GM12878 (cell line): ENCODE data around the gene TWF1. TPM values are rescaled to one million over a fixed set of nuclear protein-coding genes. Genes with fewer than 3 reads are reported as not detected.

Experiments used
- ATAC-seq: fragments of 200-7000 bp; cut with Tn5 transposase; 3 replicates; pipeline ENCODE4 v1.9.1; 2020; ENCODE audit warnings: mild to moderate bottlenecking, moderate library complexity
- BruUV-seq: library from RNA; stranded (reverse); fragments of 400-500 nt; replicated peaks from 2 replicates; lab custom pipeline; 2021; lab: Mats Ljungman, UMichigan
- CTCF ChIA-PET: fragments of 300-600 bp; sonication (Branson Sonifier 250); formaldehyde crosslinking; extraction: SDS; loops from one replicate; lab custom pipeline; 2021; ENCODE audit warnings: inconsistent platforms; lab: Yijun Ruan, JAX
- POLR2A ChIA-PET: fragments of 350-600 bp; formaldehyde crosslinking; extraction: SDS; loops from one replicate; lab custom pipeline; 2021; ENCODE audit warnings: inconsistent platforms; lab: Charles Lee
- RAD21 ChIA-PET: fragments of 300-600 bp; sonication (Branson Sonifier 250); formaldehyde crosslinking; loops from one replicate; lab custom pipeline; 2023; ENCODE audit warnings: antibody characterized with exemption; ENCODE audit not compliant: unreplicated experiment; lab: Charles Lee
- SMC1A ChIA-PET: fragments of 300-600 bp; sonication (Branson Sonifier 250); formaldehyde crosslinking; loops from one replicate; lab custom pipeline; 2023; ENCODE audit not compliant: unreplicated experiment, uncharacterized antibody; lab: Charles Lee
- DNase-seq: peaks from one replicate; pipeline ENCODE4 v3.0.0-alpha.2; 2011; ENCODE audit warnings: low read depth, low spot score
- FAIRE-seq: peaks from 3 replicates; lab custom pipeline; 2011; peaks lifted over from hg19 to GRCh38; lab: Jason Lieb, UNC
- H2AFZ ChIP-seq: 2 replicates; pipeline ENCODE4 v1.6.0; 2011; ENCODE audit warnings: low read depth, low read length, control low read depth; ENCODE audit not compliant: control insufficient read depth
- H3K27ac ChIP-seq: 2 replicates; pipeline ENCODE4 v1.5.1; 2011; ENCODE audit warnings: control low read depth; ENCODE audit not compliant: control insufficient read depth, insufficient read depth
- H3K27me3 ChIP-seq, 2 experiments: replicated peaks in 1 of 2; 2 replicates each; pipeline versions ENCODE4 v1.6.0 to v1.6.1; 2011; ENCODE audit warnings: low read length in 1 of 2; ENCODE audit not compliant: control insufficient read depth in 2 of 2, insufficient read depth in 2 of 2
- H3K36me3 ChIP-seq, 2 experiments: 2 replicates each; pipeline ENCODE4 v1.5.1; 2011; ENCODE audit warnings: low read length in 1 of 2; ENCODE audit not compliant: control insufficient read depth in 2 of 2, insufficient read depth in 2 of 2
- H3K4me1 ChIP-seq: 2 replicates; pipeline ENCODE4 v1.6.1; 2011; ENCODE audit warnings: mild to moderate bottlenecking, low read length, moderate library complexity, mixed read lengths; ENCODE audit not compliant: control insufficient read depth, insufficient read depth
- H3K4me2 ChIP-seq: 2 replicates; pipeline ENCODE4 v1.6.0; 2011; ENCODE audit warnings: control low read depth; ENCODE audit not compliant: control insufficient read depth, insufficient read depth
- H3K4me3 ChIP-seq: fragments of 200-600 bp; sonication (generic); 2 replicates; pipeline ENCODE4 v1.5.1; 2016
- H3K79me2 ChIP-seq: 2 replicates; pipeline ENCODE4 v1.6.0; 2011; ENCODE audit warnings: low read length; ENCODE audit not compliant: control insufficient read depth, insufficient read depth
- H3K9ac ChIP-seq: 2 replicates; pipeline ENCODE4 v1.8.0; 2011; ENCODE audit warnings: low read length, control low read depth, mixed read lengths; ENCODE audit not compliant: control insufficient read depth, insufficient read depth
- H3K9me3 ChIP-seq: replicated peaks from 3 replicates; pipeline ENCODE4 v1.5.1; 2011; ENCODE audit warnings: mild to moderate bottlenecking, low read length; ENCODE audit not compliant: control insufficient read depth, insufficient read depth
- H4K20me1 ChIP-seq: 2 replicates; pipeline ENCODE4 v1.6.0; 2011; ENCODE audit not compliant: control insufficient read depth, insufficient read depth
- CEBPB ChIP-seq, 2 experiments: fragments of 150-350 bp in 1 of 2; IDR thresholded peaks; 2 replicates each; pipeline ENCODE4 v1.6.1; 2012 to 2014; ENCODE audit warnings: low read depth in 2 of 2, low read length in 2 of 2, borderline replicate concordance in 1 of 2, inconsistent platforms in 1 of 2
- EED ChIP-seq: sonication (generic); IDR thresholded peaks from 2 replicates; pipeline ENCODE4 v1.6.1; 2016; ENCODE audit warnings: antibody characterized with exemption, low read depth
- JUNB ChIP-seq: IDR thresholded peaks from 2 replicates; pipeline ENCODE4 v1.6.1; 2016; ENCODE audit warnings: antibody characterized with exemption, mild to moderate bottlenecking
- JUND ChIP-seq: IDR thresholded peaks from 2 replicates; pipeline ENCODE4 v1.6.1; 2012; ENCODE audit warnings: low read depth, mild to moderate bottlenecking, low read length, improper control_type of control experiment, moderate library complexity
- MYB ChIP-seq: fragments of 150-350 bp; IDR thresholded peaks from 2 replicates; pipeline ENCODE4 v1.6.1; 2014; ENCODE audit warnings: mild to moderate bottlenecking, low read depth, low read length, borderline replicate concordance
- RUNX3 ChIP-seq: IDR thresholded peaks from 2 replicates; pipeline ENCODE4 v1.6.1; 2012; ENCODE audit warnings: low read length, inconsistent platforms
- SMC3 ChIP-seq: IDR thresholded peaks from 2 replicates; pipeline ENCODE4 v1.6.1; 2011; ENCODE audit warnings: low read length, improper control_type of control experiment, borderline replicate concordance
- SUZ12 ChIP-seq: fragments of 200-600 bp; sonication (generic); IDR thresholded peaks from one replicate; pipeline ENCODE4 v1.6.1; 2018; ENCODE audit warnings: antibody characterized with exemption, mild to moderate bottlenecking; ENCODE audit not compliant: unreplicated experiment
- whole genome bisulfite sequencing: methylation state at CpG from one replicate; pipeline ENCODE4 v1.1.6; 2016; ENCODE audit warnings: low lambda C conversion rate; ENCODE audit not compliant: insufficient replicate concordance, insufficient coverage; ENCODE audit errors: missing lambda C conversion rate; 5-methylcytosine and 5-hydroxymethylcytosine counted together
- in situ Hi-C: fragments of 300-500 bp; cut with MboI; formaldehyde crosslinking; loops from 9 replicates; pipeline ENCODE4 v1.14.3; 2018; ENCODE audit warnings: mixed read lengths
- intact Hi-C: fragments of 100-400 bp; cut with micrococcal nuclease; formaldehyde crosslinking; loops from one replicate; pipeline ENCODE4 v1.14.2; 2022; ENCODE audit not compliant: unreplicated experiment
- polyA plus RNA-seq, 11 experiments: library from polyadenylated mRNA; depleted of rRNA in 4 of 11; unstranded in 6 of 11; stranded (reverse) in 5 of 11; fragments of >200 nt; fragmentation: Nextera tagmentation in 4 of 11; fragmentation: Illumina TruSeq in 1 of 11; extraction: Ambion mirVana in 4 of 11; extraction: Trizol in 1 of 11; gene quantifications; 1 replicate in 1 of 11; 2 replicates in 10 of 11; pipeline versions ENCODE4 v1.2.1 to v1.2.3, GENCODE V29; 2011 to 2016; ENCODE audit warnings: inconsistent platforms in 2 of 11, missing spikeins in 2 of 11, low read depth in 1 of 11
- total RNA-seq, 4 experiments: library from RNA; depleted of rRNA in 3 of 4; stranded (reverse); fragments of >200 nt in 3 of 4; fragmentation: Illumina TruSeq in 1 of 4; extraction: Trizol in 1 of 4; gene quantifications; 2 replicates each; pipeline versions ENCODE4 v1.2.1 to v1.2.3, GENCODE V29; 2013 to 2021
- TF ChIP-seq, protein P1 (sequence below): fragments of 450-650 bp; IDR thresholded peaks from 2 replicates; pipeline ENCODE4 v1.6.1; 2017; ENCODE audit warnings: mild to moderate bottlenecking, low read depth, inconsistent platforms; ENCODE audit not compliant: poor library complexity, severe bottlenecking
- TF ChIP-seq, protein P2 (sequence below): IDR thresholded peaks from 2 replicates; pipeline ENCODE4 v1.6.1; 2011; ENCODE audit warnings: mild to moderate bottlenecking, low read depth, low read length, moderate library complexity; ENCODE audit not compliant: insufficient replicate concordance
- TF ChIP-seq, protein P3 (sequence below): fragments of 450-650 bp; IDR thresholded peaks from 2 replicates; pipeline ENCODE4 v1.6.1; 2017; ENCODE audit warnings: low read depth, mild to moderate bottlenecking, moderate library complexity

The TWF1 gene
- total and polyA plus RNA-seq, 10 of the 15 experiments (the other 5 are each of a cell fraction or from before 2014, with no cell fraction given): 8.7 to 23.5 (median 18.4) TPM

DNA sequence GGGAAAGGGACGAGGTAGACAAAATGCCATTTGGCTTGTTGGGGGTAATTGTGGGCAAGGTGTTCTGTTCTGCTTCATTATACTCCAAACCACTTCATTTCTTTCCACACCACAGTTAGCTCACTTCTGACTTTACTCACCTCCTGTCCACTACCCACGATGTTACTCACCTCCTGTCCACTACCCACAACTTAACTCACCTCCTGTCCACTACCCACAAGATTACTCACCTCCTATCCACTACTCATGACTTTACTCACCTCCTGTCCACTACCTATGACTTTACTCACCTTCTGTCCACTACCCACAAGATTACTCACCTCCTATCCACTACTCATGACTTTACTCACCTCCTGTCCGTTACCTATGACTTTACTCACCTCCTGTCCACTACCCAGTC is 10.1 kb upstream of the TWF1 start:
- CTCF ChIA-PET: interaction anchor here (1.0 to 1.5 kb wide), 2 partner anchors 66 to 242 kb away, joined by 3 read pairs; no protein-coding TSS in a partner anchor
- in situ Hi-C loops: no loop called here
- 20% methylated on average over 3 of the region's 3 CpGs for WGBS

DNA sequence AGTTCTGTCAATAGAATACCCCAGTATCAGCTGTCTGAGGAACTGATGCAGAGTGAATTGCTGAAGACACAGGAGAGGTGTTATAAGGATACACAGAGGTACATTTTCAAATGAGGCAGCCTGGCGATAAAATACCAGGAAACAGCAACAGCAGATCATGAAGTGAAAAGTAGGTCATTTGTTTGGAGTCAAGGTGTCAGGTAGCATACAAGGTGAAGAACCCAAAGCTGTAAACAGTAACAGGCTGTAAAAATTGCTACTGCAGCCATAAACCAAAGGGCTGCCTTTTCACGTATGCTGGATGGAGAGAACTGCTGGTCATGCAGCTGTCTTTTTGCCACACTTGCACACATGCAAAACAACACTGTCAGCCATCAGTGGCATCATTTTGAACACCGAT is 9.3 kb upstream of the TWF1 start:
- no TSS peak for BruUV-seq
- RAD21 ChIA-PET: no interaction called here
- 48% methylated on average over 3 of the region's 3 CpGs for WGBS
- no peaks in the 10 kb centered on the region for H4K20me1 ChIP-seq
- intact Hi-C loops (no loop called here), in situ Hi-C loops (no loop called here)
- TF ChIP-seq, protein P1, sequence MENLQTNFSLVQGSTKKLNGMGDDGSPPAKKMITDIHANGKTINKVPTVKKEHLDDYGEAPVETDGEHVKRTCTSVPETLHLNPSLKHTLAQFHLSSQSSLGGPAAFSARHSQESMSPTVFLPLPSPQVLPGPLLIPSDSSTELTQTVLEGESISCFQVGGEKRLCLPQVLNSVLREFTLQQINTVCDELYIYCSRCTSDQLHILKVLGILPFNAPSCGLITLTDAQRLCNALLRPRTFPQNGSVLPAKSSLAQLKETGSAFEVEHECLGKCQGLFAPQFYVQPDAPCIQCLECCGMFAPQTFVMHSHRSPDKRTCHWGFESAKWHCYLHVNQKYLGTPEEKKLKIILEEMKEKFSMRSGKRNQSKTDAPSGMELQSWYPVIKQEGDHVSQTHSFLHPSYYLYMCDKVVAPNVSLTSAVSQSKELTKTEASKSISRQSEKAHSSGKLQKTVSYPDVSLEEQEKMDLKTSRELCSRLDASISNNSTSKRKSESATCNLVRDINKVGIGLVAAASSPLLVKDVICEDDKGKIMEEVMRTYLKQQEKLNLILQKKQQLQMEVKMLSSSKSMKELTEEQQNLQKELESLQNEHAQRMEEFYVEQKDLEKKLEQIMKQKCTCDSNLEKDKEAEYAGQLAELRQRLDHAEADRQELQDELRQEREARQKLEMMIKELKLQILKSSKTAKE: no peak
- TF ChIP-seq JUND (no peak), SUZ12 (no peak), CEBPB (IDR thresholded peaks at IDR 0.05; ENCODE audit: borderline replicate concordance in 1 of 2, low read depth in 2 of 2, low read length in 2 of 2) (no peak), SMC3 (no peak), EED (no peak)
- TF ChIP-seq, protein P2, sequence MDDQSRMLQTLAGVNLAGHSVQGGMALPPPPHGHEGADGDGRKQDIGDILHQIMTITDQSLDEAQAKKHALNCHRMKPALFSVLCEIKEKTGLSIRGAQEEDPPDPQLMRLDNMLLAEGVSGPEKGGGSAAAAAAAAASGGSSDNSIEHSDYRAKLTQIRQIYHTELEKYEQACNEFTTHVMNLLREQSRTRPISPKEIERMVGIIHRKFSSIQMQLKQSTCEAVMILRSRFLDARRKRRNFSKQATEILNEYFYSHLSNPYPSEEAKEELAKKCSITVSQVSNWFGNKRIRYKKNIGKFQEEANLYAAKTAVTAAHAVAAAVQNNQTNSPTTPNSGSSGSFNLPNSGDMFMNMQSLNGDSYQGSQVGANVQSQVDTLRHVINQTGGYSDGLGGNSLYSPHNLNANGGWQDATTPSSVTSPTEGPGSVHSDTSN: no peak
- TF ChIP-seq, protein P3, sequence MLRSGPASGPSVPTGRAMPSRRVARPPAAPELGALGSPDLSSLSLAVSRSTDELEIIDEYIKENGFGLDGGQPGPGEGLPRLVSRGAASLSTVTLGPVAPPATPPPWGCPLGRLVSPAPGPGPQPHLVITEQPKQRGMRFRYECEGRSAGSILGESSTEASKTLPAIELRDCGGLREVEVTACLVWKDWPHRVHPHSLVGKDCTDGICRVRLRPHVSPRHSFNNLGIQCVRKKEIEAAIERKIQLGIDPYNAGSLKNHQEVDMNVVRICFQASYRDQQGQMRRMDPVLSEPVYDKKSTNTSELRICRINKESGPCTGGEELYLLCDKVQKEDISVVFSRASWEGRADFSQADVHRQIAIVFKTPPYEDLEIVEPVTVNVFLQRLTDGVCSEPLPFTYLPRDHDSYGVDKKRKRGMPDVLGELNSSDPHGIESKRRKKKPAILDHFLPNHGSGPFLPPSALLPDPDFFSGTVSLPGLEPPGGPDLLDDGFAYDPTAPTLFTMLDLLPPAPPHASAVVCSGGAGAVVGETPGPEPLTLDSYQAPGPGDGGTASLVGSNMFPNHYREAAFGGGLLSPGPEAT: no peak
- POLR2A ChIA-PET: interaction anchor here (0.6 to 1.2 kb wide), 3 partner anchors 9 to 144 kb away, joined by 3 read pairs; no protein-coding TSS in a partner anchor
- FAIRE-seq: no peak
- SMC1A ChIA-PET: interaction anchor here (1.2 to 2.6 kb wide), 2 partner anchors 8 to 15 kb away, joined by 3 to 9 read pairs; partner anchors contain the start of gene TWF1
- CTCF ChIA-PET: interaction anchor here (1.0 kb wide), 1 partner anchor 67 kb away, joined by 3 read pairs; no protein-coding TSS in a partner anchor
- H3K36me3 ChIP-seq: no peaks in the 10 kb centered on the region
- H3K79me2 ChIP-seq: no peaks in the 10 kb centered on the region
- no peak for ATAC-seq
- no peaks in the 10 kb centered on the region for H3K4me1 ChIP-seq
- H3K9me3 ChIP-seq: no peaks in the 10 kb centered on the region
- no peak overlapping the region for H3K9ac ChIP-seq
- H3K27me3 ChIP-seq: no peaks in the 10 kb centered on the region
- H3K27ac ChIP-seq: no peak overlapping the region
- no peak overlapping the region for H3K4me2 ChIP-seq
- DNase-seq: no peak
- no peak overlapping the region for H2AFZ ChIP-seq
- no peak overlapping the region for H3K4me3 ChIP-seq

More for the DNA sequence above, 10.1 kb upstream of the TWF1 start:
- Histone ChIP-seq H3K9ac (no peak overlapping the region), H3K27me3 (no peaks in the 10 kb centered on the region), H3K36me3 (no peaks in the 10 kb centered on the region), H3K4me2 (no peak overlapping the region), H3K79me2 (no peaks in the 10 kb centered on the region), H3K4me1 (no peaks in the 10 kb centered on the region), H2AFZ (no peak overlapping the region), H4K20me1 (no peaks in the 10 kb centered on the region), H3K9me3 (no peaks in the 10 kb centered on the region), H3K27ac (no peak overlapping the region), H3K4me3 (no peak overlapping the region)
- RAD21 ChIA-PET: no interaction called here
- no TSS peak for BruUV-seq
- SMC1A ChIA-PET: interaction anchor here (1.2 to 2.6 kb wide), 2 partner anchors 9 to 16 kb away, joined by 3 to 9 read pairs; partner anchors contain the start of gene TWF1
- ATAC-seq (peak; percentile 61), FAIRE-seq (no peak), DNase-seq (no peak)
- peak; percentile 49; the same call in 1 of the 2 replicates for TF ChIP-seq RUNX3
- TF ChIP-seq MYB: no peak
- TF ChIP-seq JUNB: 0 out of 2 replicates have a peak, but pooled peaks have one; percentile 8
- POLR2A ChIA-PET: interaction anchor here (0.6 to 1.2 kb wide), 2 partner anchors 16 to 145 kb away, joined by 3 read pairs; no protein-coding TSS in a partner anchor
- intact Hi-C loops: no loop called here
